Tibial nerve (tissue), 4 donors: ENCODE data around the gene APOB. TPM values are rescaled to one million over a fixed set of nuclear protein-coding genes. Genes with fewer than 3 reads are reported as not detected.
A peak's percentile ranks its signal among the peaks of the same experiment; 100 is the strongest.

Experiments
- DNase-seq, 2 donors: peaks; one replicate each; pipeline ENCODE4 v3.0.0-alpha.2; 2019; ENCODE audit warnings: low spot score in 2 of 2
- H3K27ac ChIP-seq, 4 donors: fragments of 200-600 bp; sonication (generic) in 3 of 4; one replicate each; pipeline ENCODE4 v1.5.1; 2017 to 2019; ENCODE audit warnings: mild to moderate bottlenecking in 1 of 4
- H3K27me3 ChIP-seq, 2 donors: fragments of 200-600 bp; sonication (generic) in 1 of 2; one replicate each; pipeline versions ENCODE4 v1.5.1 to v1.6.0; 2017 to 2019
- H3K36me3 ChIP-seq, 3 donors: fragments of 200-600 bp; sonication (generic); one replicate each; pipeline ENCODE4 v1.5.1; 2018 to 2019
- H3K4me1 ChIP-seq, 4 donors: fragments of 200-600 bp; sonication (generic) in 3 of 4; one replicate each; pipeline ENCODE4 v1.5.1; 2017 to 2019
- H3K4me3 ChIP-seq, 4 donors: fragments of 200-600 bp; sonication (generic) in 3 of 4; one replicate each; pipeline ENCODE4 v1.5.1; 2017 to 2019; ENCODE audit warnings: mild to moderate bottlenecking in 1 of 4, moderate library complexity in 1 of 4
- H3K9me3 ChIP-seq, 4 donors: fragments of 200-600 bp; sonication (generic) in 3 of 4; one replicate each; pipeline ENCODE4 v1.5.1; 2017 to 2019
- CTCF ChIP-seq, 5 experiments: fragments of 200-600 bp in 3 of 5; fragments of 450-650 bp in 2 of 5; sonication (generic) in 3 of 5; IDR thresholded peaks; one replicate each; pipeline ENCODE4 v1.5.1; 2016 to 2019; ENCODE audit warnings: antibody characterized with exemption in 5 of 5, mild to moderate bottlenecking in 3 of 5, moderate library complexity in 2 of 5
- EP300 ChIP-seq, 2 donors: sonication (generic); formaldehyde crosslinking; IDR thresholded peaks; one replicate each; pipeline ENCODE4 v1.6.1; 2017; ENCODE audit warnings: antibody characterized with exemption in 2 of 2, mild to moderate bottlenecking in 1 of 2
- POLR2A ChIP-seq, 2 donors: fragments of 450-650 bp; IDR thresholded peaks; one replicate each; pipeline ENCODE4 v1.6.1; 2017; ENCODE audit warnings: antibody characterized with exemption in 2 of 2, mild to moderate bottlenecking in 2 of 2, moderate library complexity in 2 of 2
- WGBS, 2 donors: methylation state at CpG; one replicate each; pipeline ENCODE4 v1.1.5; 2018; 5-methylcytosine and 5-hydroxymethylcytosine counted together
- total RNA-seq, 4 donors: library from RNA; depleted of rRNA; stranded (reverse); fragments of >200 nt; gene quantifications; one replicate each; pipeline ENCODE4 v1.1.0, GENCODE V29; 2016

The APOB gene
- total RNA-seq, 4 donors from 2014 or later, result 2.1 to 4.2 (median 2.9) TPM

GRCh38 chr2:21041462-21041861, 2.4 kb downstream of the APOB start:
- 86 to 89% methylated on average over 4 of the region's 4 CpGs for WGBS, 2 donors
- no peaks in the 10 kb centered on the region for H3K36me3 ChIP-seq
- H3K27me3 ChIP-seq, result no peaks in the 10 kb centered on the region
- no peak overlapping the region for H3K4me3 ChIP-seq
- TF ChIP-seq POLR2A (IDR thresholded peaks at IDR 0.05) (no peak), EP300 (IDR thresholded peaks at IDR 0.05) (no peak)
- no peak for DNase-seq
- H3K9me3 ChIP-seq, result no peaks in the 10 kb centered on the region
- peak overlapping the region in 2 of 4 donors; percentile 18 to 77 for H3K27ac ChIP-seq
- peaks cover 0 to 46% (median 11%) of the 10 kb centered on the region in 4 donors for H3K4me1 ChIP-seq

- Histone ChIP-seq H3K27ac (peak overlapping the region in 2 of 4 donors; percentile 13 to 77), H3K4me1 (peaks cover 0 to 46% (median 11%) of the 10 kb centered on the region in 4 donors), H3K27me3 (no peaks in the 10 kb centered on the region), H3K9me3 (no peaks in the 10 kb centered on the region), H3K4me3 (no peak overlapping the region), H3K36me3 (no peaks in the 10 kb centered on the region)
- TF ChIP-seq EP300 (IDR thresholded peaks at IDR 0.05) (no peak), POLR2A (IDR thresholded peaks at IDR 0.05) (no peak), CTCF (IDR thresholded peaks at IDR 0.05) (no peak)
- WGBS, 2 donors, result 86 to 88% methylated on average over 14 of the region's 14 CpGs
- DNase-seq, result no peak
Measured at GRCh38 chr2:21040468-21041377, 3.1 kb downstream of the APOB start.

GRCh38 chr2:21039979-21040467, 3.9 kb downstream of the APOB start:
- 78 to 87% methylated on average over 10 of the region's 10 CpGs for WGBS, 2 donors
- H3K4me1 ChIP-seq, result peaks cover 0 to 46% (median 11%) of the 10 kb centered on the region in 4 donors
- H3K36me3 ChIP-seq, result no peaks in the 10 kb centered on the region
- no peak for DNase-seq
- no peaks in the 10 kb centered on the region for H3K9me3 ChIP-seq
- no peak for TF ChIP-seq POLR2A (IDR thresholded peaks at IDR 0.05)
- no peak for TF ChIP-seq CTCF (IDR thresholded peaks at IDR 0.05)
- TF ChIP-seq EP300 (IDR thresholded peaks at IDR 0.05), result no peak
- H3K27me3 ChIP-seq, result no peaks in the 10 kb centered on the region
- peak overlapping the region in 2 of 4 donors; percentile 77 to 78 for H3K27ac ChIP-seq
- no peak overlapping the region for H3K4me3 ChIP-seq

GRCh38 chr2:21039080-21039556, 4.8 kb downstream of the APOB start:
- Histone ChIP-seq H3K4me1 (peaks cover 0 to 46% (median 11%) of the 10 kb centered on the region in 4 donors), H3K27ac (peak overlapping the region; percentile 47 to 78 (median 67)), H3K9me3 (no peaks in the 10 kb centered on the region), H3K36me3 (no peaks in the 10 kb centered on the region), H3K27me3 (no peaks in the 10 kb centered on the region), H3K4me3 (no peak overlapping the region)
- 39 to 44% methylated on average over 4 of the region's 4 CpGs for WGBS, 2 donors
- no peak for TF ChIP-seq EP300 (IDR thresholded peaks at IDR 0.05)
- TF ChIP-seq CTCF (IDR thresholded peaks at IDR 0.05), result no peak
- no peak for TF ChIP-seq POLR2A (IDR thresholded peaks at IDR 0.05)
- DNase-seq, result no peak

GRCh38 chr2:21038403-21039073, 5.3 kb downstream of the APOB start:
- no peak for DNase-seq
- H3K36me3 ChIP-seq, result no peaks in the 10 kb centered on the region
- TF ChIP-seq CTCF (IDR thresholded peaks at IDR 0.05) (no peak), EP300 (IDR thresholded peaks at IDR 0.05) (peak; percentile 88 to 92), POLR2A (IDR thresholded peaks at IDR 0.05) (no peak)
- H3K4me1 ChIP-seq, result peaks cover 0 to 43% (median 10%) of the 10 kb centered on the region in 4 donors
- H3K4me3 ChIP-seq, result no peak overlapping the region
- no peaks in the 10 kb centered on the region for H3K9me3 ChIP-seq
- no peaks in the 10 kb centered on the region for H3K27me3 ChIP-seq
- WGBS, 2 donors, result 57% methylated on average over 4 of the region's 4 CpGs
- peak overlapping the region; percentile 47 to 78 (median 67) for H3K27ac ChIP-seq
